Measurements from ENCODE around the gene ANGPT4. TPM values are rescaled to one million over a fixed set of nuclear protein-coding genes. Genes with fewer than 3 reads are reported as not detected.
A peak's percentile ranks its signal among the peaks of the same experiment; 100 is the strongest.
"Not testable (repeated sequence)": the region's sequence is repeated elsewhere in the genome, so short reads cannot be mapped to it uniquely, and the experiment has no call there.

Gene ANGPT4
- total RNA-seq, 1 donor from 2014 or later, result 0.24 TPM

DNA sequence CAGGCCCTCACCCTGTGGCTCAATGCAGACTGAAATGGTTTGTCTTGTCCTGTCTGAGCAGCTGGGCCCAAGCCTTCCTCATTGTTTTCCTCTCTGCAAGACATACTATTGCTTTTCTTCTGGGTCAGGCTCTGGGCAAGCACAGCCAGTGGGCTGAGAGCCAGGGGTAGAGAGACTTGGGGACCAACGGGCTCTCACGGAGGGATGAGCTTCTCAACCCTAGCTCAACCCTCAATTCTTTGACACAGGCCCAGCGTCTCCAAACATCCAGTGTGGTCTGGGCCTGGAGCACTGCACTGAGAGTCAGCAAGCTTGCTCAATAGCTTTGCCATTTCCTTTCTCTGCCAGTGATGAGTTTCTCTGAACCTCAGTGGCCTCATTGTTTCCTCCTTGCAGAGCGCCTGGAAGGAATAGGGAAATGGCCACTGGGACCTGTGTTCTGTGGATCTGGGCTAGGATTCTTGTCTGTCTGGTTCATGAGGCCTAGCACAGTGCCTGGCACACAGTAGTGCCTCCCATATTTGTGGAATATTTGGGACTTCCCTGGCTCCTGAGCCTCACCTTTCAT lies 9.3 kb downstream of the ANGPT4 start:
- DNase-seq (ENCODE audit: low spot score), result no peak

DNA sequence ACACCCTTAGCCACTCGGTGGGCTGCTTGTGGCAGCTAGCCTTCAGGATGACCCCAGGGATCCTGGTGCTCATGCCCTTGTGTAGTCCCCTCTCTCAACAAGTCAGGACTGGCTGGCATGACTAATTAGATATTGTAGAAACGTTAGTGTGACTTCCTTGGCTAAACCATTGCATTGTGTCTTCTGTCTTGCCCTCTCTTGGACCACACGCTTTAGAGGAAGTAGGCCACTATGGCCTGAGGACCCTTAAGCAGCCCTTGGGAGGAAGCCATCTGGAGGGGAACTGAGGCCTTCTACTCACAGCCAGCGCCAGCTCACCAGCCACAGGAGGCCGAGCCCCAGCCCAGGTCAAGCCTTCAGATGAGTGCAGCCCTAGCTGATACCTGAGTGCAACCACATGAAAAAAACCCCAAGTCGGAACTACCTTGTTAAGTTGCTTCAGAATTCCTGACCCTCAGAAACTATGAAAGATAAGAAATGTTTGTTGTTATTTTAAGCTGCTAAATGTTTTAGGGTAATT lies 10.1 kb downstream of the ANGPT4 start:
- no peak for DNase-seq (ENCODE audit: low spot score)

DNA sequence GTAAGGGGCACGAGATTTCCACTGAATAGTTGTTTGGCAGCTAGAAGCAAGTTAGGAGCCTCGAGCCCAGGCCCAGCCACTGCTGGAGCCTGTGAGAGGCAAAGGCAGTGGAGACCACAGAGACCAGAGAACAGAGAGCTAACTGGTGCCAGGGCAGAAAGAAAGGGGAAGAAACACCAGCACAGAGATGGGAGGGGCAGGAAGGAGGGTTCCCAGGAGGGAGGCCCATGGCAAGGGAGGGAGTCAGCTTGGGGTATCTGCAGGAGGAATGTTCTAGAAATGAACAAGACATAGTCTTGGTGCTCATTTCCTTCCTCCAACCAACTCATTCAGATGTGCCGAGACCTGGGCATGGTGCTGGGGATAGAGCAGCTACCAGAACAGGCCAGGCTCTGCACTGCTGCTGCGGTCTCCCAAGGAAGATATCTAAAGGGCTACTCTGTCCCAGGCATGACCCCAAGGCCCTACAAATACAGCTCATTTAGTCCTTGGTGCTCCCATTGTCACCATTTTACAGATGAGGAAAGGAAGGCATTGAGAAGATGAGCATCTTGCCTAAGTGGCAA lies 10.7 kb downstream of the ANGPT4 start:
- no peak for DNase-seq (ENCODE audit: low spot score)

DNA sequence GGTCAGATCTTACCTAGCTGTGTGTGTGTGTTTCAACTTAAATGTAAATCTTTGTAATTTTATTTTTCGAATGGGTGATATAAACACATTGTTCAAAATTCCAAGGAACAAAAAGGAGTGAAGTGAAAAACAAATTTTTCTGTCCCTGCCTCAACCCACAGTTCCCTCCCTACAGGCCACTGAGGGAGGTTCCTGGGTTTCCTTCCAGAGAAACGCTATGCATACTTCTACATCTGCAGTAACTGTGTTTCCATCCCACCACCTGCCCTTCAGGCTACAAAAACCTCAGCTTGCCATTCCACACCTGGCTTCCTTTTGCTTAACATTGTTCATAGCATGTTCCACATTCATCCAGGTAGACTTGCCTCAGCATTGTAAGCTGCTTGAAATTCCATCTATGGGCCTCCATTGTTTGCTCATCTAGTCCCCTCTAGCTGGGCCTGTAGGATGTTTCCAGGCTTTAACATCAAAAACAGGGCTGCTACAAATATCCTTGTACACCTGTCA lies 12.0 kb downstream of the ANGPT4 start:
- no peak for DNase-seq (ENCODE audit: low spot score)

DNA sequence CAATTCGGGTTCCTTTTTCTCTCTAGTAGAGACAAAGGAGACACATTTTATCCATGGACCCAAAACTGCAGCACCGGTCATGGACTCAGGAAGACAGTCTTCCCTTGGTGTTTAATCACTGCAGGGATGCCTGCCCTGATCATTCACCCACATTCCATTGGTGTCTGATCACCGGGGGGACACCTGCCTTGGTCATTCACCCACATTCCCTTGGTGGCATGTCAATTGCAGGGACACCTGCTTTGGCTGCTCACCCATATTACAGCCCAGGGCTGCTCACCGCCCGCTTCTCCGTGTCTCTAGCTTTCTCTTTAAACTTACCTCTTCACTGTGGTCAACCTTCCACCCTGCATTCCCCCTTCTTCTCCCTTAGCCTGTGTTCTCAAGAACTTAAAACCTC lies 18.7 kb downstream of the ANGPT4 start:
- DNase-seq (ENCODE audit: low spot score), result not testable (repeated sequence)

DNA sequence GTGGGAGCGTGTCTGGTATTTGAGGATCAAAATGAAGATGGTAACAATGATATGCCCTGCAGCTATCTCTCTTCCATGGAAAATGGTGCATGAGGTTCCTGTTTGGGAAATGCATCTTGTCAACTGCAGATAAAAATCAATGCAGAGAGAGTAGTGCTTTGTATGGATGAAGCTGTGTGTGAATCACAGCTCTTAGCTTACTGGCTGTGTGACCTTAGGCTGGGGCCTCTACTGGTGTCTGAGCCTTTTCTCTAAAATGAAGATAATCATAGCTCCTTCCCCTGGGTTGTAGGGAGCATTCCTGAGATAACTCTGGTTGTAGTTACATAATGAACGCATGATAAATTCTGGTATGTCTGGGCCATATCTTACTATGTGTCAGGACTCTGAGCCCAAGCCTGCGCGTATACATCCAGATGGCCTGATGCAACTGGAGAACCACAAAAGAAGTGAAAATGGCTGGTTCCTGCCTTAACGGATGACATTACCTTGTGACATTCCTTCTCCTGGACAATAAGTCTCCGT lies 19.6 kb downstream of the ANGPT4 start:
- peak; percentile 23 for DNase-seq (ENCODE audit: low spot score)

DNA sequence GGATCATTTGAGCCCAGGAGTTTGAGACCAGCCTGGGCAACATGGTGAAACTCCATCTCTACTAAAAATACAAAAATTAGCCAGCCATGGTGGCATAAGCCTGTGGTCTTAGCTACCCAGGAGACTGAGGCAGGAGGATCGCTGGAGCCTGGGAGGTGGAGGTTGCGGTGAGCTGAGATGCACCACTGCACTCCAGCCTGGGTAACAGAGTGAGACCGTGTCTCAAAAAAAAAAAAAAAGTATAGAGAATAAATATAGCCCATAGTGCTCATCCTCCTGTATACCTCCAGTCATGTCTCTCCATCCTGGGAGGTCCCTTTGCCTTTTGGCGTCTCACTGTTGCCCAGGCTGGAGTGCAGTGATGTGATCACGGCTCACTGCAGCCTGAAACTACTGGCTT lies 23.8 kb downstream of the ANGPT4 start:
- not testable (repeated sequence) for DNase-seq (ENCODE audit: low spot score)

DNA sequence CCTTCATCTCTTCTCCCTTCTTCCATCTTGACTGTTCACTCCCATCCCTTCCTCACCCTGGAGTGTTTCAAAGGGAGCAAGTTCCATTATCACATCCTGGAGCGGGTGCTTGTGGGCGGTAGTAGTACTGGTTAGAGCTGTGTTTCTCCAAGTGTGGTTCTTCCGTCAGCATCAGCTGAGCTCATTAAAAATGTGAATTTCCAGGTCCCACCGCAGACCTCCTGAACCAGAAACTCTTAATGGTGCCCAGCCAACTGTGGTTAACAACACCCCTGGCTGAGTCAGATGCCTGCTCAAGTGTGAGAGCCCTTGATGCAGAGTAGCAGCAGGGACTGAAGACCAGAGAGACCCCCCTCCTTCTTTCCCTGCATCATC lies 24.4 kb downstream of the ANGPT4 start:
- no peak for DNase-seq (ENCODE audit: low spot score)

DNA sequence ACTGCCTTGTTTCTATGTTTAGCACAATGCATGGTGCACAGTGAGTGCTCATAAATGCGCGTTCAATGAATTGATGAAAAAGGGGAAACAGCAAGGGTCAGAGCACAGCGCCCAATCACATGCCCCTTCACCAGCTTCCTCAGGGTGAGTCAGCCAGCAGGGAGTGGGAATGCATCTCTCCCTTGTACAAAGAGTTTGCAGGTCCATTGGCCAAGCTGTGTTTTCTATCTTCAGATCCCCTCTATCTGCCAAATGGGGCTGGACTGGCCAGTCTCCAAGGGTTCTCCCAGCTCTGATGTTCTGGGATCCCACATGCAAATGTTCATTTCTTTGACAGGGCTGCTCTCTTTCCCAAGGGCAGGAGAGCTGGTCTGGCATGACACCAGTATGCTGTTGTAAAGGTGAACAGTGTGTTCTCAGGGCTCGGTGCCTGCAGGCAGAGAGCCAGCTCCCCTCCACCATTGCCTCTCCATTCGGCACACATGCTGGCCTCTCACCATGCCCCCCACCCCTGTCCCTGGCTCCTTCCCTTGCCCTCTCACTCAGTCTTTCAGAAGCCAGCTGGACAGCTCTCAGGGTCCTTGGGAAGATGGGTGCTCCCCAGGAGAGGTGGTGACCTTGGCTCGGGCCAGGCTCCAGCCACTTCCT lies 25.0 kb downstream of the ANGPT4 start:
- DNase-seq (ENCODE audit: low spot score), result peak; percentile 14

DNA sequence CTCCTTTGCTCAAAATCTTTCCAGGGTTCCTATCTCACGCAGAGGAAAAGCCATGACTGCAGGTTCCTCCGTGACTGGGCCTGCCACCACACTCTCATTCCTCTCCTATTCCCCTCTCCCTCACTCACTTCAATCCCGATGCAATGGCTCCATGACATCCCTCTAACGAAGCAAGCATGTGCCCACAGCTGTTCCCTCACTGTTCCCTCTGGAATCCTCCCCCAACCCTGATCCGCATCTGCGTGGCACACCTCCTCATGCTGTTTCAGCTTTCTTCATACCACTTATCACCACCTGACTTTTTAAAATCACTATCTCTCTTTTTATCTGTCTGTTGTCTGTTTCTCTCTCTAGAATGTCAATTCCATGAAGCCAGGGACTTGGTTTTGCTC lies 25.5 kb downstream of the ANGPT4 start:
- DNase-seq (ENCODE audit: low spot score), result no peak

DNA sequence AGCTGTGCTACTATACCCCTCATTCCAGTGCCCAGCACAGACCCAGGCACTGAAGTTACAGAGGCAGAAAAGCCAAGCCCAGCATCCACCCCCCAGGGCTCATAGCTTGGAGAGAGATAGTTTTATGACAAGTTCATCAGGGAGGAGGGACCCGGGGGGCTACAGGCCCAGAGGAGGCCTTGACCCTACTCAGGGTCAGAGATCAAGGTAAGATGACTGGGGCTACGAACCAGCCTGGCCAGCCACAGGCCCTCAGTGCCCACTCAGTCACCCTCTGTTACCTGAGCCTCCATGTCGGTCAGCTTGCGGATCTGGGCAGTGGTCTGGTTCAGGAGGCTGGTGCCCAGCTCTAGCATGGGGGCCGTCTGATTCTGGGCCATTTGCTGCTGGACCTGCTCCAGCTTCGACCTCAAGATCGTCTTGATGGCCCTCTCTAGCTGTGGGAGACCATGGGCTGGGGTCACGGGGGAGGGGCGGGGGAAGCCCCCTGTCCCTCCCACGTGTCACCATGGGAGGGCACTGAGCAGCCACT lies 26.1 kb downstream of the ANGPT4 start:
- DNase-seq (ENCODE audit: low spot score), result no peak

DNA sequence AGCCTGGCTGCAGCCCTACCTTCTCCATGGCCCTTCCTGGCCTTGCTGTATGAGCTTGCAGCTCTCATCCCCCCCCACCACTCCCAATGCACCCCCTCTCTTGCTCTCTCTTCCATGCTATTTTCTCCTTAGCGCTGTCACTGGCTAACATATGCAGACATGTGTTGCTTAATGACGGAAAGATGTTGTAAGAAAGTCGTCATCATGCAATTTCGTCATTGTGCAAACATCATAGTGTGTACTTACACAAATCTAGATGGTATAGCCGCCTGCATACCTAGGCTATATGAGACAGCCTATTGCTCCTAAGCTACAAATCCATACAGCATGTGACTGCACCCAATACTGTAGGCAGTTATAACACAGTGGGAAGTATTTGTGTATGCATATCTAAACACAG lies 27.0 kb downstream of the ANGPT4 start:
- no peak for DNase-seq (ENCODE audit: low spot score)

DNA sequence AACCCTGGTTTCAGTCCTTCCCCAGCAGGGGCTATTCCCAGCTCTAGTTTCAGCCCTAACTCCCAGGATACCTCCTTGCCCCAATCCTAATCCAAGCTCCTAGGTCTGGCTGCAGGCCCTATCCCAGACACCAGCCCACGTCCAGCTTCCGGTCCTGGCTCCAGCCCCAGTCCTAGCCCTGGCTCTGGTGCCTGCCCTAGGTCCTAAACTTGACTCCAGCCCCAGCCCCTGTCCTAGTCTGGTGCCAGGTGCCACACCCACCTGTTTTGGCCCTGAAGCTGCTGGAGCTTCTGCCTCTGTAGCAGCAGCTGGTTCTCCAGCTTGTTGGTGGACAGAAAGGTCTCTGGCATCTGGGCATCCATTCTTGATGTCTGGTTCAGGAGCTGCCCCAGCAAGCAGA lies 28.1 kb downstream of the ANGPT4 start:
- no peak for DNase-seq (ENCODE audit: low spot score)

DNA sequence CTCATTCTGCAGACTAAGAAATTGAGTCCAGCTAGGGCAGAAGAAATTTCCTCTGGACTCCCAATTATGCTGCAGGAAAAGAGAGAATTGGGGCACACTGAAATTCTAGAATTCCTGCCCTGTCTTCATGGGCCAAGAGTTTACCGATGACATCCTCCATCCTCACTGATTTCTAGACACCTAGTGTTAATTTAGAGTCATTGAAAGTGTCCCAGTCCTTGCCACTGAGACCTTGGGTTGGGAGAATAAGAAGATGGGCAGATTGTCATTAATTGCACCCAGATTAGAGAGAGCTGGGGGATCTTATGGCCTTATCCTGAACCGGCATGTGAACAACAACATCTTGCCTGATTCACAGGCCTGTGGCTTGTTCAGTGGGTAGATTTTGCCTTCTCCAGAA lies 29.0 kb downstream of the ANGPT4 start:
- no peak for DNase-seq (ENCODE audit: low spot score)

DNA sequence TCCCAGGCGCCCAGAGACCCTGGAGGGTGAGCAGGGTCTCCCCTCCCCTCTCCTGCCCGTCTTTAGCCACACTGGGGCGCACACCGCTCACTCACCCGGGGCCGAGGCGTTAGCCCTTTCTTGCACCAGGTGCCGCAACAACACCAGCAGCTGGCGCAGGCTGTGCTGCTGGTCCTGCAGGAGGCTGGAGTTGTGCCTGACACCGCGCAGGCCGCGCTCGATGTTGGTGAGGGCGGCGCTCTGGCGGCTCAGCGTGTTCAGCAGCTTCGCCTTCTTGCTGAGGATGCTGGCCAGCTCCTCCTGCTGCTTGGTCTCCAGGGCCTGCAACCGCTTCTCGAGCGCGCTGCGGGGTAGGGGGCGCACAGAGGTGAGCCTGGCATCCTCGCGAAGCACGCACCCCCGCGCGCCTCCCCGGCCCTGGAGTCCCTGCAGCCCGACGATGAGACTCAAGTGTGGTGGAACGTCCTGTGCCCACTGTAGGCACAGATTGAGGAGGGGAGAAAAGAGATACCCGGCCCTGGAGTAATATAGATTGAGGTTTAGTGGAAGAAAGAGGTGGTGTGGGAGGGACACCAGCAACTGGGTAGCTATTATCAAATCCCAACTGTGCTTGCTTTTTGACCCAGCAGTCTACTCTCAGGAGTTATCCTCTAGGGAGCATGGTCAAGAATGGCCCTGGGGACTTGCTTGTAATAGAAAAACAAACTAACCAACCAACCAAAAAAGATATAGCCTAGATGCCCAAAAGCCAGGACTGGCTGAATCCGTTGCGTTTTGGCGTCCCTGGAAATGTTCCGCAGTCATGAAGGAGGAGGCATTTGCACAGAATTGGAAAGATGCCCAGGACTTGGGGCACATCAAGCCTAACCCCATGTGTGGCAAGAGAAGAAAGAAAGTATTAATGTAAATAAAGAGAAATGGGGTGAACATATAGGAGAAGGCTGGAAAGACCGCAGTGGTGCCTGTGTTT lies 30.9 kb downstream of the ANGPT4 start:
- peak; percentile 66 for DNase-seq (ENCODE audit: low spot score)

DNA sequence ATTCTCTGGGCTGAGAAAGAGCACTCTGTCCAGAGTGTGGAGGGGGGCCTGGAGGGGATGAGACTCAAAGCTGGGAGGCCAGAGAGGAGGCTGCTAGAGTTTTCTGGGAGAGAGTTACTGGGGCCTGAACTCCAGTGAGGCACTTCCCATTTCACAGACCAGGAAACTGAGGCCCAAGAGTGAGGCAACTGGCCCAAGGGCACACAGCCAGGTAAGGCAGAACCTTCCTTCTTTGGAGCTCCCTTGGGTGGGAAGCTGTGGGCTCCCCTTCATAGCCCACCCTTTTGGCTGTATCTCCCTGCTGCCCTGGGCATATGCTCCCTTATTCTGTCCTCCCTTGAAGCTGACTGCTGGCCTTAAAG lies 34.4 kb downstream of the ANGPT4 start:
- no peak for DNase-seq (ENCODE audit: low spot score)

DNA sequence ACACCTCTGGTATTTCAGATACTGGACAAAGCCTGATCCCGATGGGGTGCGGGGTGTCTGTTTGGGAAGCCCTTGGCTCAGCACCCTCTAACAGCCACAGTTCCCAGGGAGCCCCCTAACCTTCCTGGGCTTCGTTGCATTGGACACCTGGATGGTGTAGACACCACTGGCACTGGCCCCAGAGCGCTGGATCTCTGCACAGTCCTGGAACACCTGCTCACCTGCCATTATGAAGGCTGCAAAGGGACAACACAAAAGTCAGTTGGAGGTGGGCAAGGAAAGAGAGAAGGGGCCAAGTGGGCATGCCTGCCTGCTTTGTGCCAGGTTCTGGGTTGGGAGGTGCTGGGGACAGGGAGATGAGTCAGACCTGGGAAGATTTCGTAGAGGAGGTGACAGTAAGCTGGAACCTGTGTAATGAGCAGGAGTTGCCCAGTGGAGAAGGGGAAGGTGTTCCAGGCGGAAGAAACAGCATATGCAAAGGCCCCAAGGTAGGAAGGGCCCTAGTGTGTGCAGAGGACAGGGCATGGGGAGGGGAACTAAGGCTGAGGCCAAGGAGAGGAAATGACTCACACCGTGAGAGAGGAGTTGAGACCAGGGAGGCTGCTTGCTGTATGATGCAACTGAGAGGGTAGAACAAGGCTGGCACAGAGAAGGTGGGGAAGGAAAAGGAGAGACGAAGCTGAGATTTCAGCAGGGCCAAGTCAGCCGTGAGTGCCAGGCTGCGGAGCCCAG lies 34.9 kb downstream of the ANGPT4 start:
- DNase-seq (ENCODE audit: low spot score), result no peak

DNA sequence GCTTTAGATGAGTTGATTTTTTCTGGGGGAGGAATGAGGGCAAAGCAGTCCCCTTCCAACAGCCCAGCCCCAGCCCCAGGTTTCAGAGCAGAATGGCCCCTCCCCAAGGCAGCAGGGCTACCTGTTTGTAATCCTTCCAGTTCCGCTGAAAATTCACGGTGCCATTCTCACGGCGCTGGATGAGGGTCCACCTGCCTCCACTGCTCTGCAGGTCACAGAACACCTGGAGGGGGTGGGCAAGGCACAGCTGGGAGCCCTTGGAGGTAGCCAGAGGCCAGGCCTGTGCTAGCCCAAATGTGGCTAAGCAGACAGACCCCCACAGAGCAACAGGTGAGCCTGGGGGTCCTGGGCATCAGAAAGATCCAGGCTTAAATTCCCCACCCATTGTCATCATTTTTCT lies 36.5 kb downstream of the ANGPT4 start:
- DNase-seq (ENCODE audit: low spot score), result no peak

DNA sequence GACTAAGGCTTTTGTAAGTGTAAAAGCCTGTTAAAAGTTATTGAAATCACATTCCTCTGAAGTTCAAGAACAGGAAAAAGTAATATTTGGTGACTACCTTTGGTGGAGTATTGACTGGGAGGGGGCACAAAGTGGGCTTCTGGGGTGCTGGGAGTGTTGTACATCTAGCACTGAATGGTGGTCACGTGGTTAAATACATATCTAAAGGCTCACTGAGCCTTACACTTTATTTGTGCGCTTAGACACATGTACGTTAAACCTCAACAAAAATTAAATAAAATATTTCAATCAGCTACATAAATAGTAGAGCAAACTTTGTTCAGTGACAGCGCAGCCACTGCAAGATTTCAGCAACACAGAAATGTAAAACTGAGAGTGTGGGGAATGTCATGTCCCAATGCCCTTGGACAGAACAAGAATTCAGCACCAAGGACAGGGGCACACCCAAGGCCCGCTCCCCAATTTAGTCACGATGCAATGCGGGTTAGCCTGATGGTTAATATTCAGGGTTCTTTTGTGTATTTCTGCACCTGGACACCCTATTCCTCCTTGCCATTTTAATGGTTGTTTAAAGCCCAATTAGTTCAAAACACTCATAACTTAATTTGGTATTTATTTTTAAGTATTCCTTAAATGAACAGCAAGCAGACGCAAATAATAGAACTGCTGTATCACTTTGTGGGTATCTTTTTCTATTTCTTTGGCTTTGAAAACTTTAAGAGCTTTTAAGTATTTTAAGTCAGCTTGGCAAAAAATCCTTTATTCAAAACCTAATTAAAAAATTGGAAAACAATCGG lies 37.4 kb downstream of the ANGPT4 start:
- DNase-seq (ENCODE audit: low spot score), result peak; percentile 26

DNA sequence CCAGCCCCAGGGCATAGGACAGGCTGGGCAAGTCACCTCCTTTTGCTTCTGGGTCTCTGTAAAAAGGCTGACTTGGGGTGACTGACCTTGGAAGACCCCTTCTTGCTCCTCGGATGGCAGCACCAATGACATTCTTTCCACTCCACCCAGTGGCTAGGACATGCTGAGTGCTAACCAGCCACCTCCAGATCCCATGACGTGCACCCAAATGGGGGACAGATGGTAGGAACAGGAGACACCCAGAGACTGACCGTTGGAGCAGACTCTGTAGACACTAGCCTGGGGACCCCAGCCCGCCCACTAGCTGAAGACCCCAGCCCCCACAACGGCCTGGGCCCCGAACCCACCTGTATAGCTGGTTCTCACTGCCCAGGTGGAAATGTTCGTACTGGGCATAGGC lies 38.3 kb downstream of the ANGPT4 start:
- no peak for DNase-seq (ENCODE audit: low spot score)
